ENCODE data around the gene DSEL. TPM values are rescaled to one million over a fixed set of nuclear protein-coding genes. Genes with fewer than 3 reads are reported as not detected.

Gene DSEL
- total and polyA plus RNA-seq, 2 experiments from 2014 or later, result 0.54 to 1.2 TPM

- Histone ChIP-seq H3K27ac (no peak overlapping the region), H3K36me3 (no peaks in the 10 kb centered on the region), H3K4me3 (no peak overlapping the region), H3K4me1 (ENCODE audit: low read depth) (no peaks in the 10 kb centered on the region), H3K9me3 (ENCODE audit: low read depth) (no peaks in the 10 kb centered on the region), H3K27me3 (no peaks in the 10 kb centered on the region)
- TF ChIP-seq CTCF (IDR thresholded peaks at IDR 0.05; ENCODE audit: low read depth, low read length), result no peak
- DNase-seq (ENCODE audit: low read depth in 1 of 2, low spot score in 1 of 2), result peak in 1 of 2 donors; percentile 15
Measured at GRCh38 chr18:67540559-67540958, 24.0 kb upstream of the DSEL start.

- Histone ChIP-seq H3K36me3 (no peaks in the 10 kb centered on the region), H3K27ac (no peak overlapping the region), H3K4me3 (no peak overlapping the region), H3K27me3 (no peaks in the 10 kb centered on the region), H3K9me3 (ENCODE audit: low read depth) (no peaks in the 10 kb centered on the region), H3K4me1 (ENCODE audit: low read depth) (no peaks in the 10 kb centered on the region)
- TF ChIP-seq CTCF (IDR thresholded peaks at IDR 0.05; ENCODE audit: low read depth, low read length), result no peak
- DNase-seq (ENCODE audit: low read depth in 1 of 2, low spot score in 1 of 2), result no peak
Measured at GRCh38 chr18:67531929-67532328, 15.4 kb upstream of the DSEL start.

GRCh38 chr18:67525328-67526099 is 9.0 kb upstream of the DSEL start:
- Histone ChIP-seq H3K9me3 (ENCODE audit: low read depth) (no peaks in the 10 kb centered on the region), H3K27me3 (no peaks in the 10 kb centered on the region), H3K27ac (no peak overlapping the region), H3K36me3 (no peaks in the 10 kb centered on the region), H3K4me3 (no peak overlapping the region), H3K4me1 (ENCODE audit: low read depth) (no peaks in the 10 kb centered on the region)
- peak; percentile 17 to 99 for DNase-seq (ENCODE audit: low read depth in 1 of 2, low spot score in 1 of 2)
- no peak for TF ChIP-seq CTCF (IDR thresholded peaks at IDR 0.05; ENCODE audit: low read depth, low read length)

- peak in 1 of 2 donors; percentile 93 for DNase-seq (ENCODE audit: low read depth in 1 of 2, low spot score in 1 of 2)
- TF ChIP-seq CTCF (IDR thresholded peaks at IDR 0.05; ENCODE audit: low read depth, low read length), result no peak
- no peaks in the 10 kb centered on the region for H3K9me3 ChIP-seq (ENCODE audit: low read depth)
- H3K4me3 ChIP-seq, result no peak overlapping the region
- no peaks in the 10 kb centered on the region for H3K27me3 ChIP-seq
- no peaks in the 10 kb centered on the region for H3K36me3 ChIP-seq
- H3K27ac ChIP-seq, result no peak overlapping the region
- H3K4me1 ChIP-seq (ENCODE audit: low read depth), result no peaks in the 10 kb centered on the region
Measured at GRCh38 chr18:67520351-67520921, 3.9 kb upstream of the DSEL start.

DNA sequence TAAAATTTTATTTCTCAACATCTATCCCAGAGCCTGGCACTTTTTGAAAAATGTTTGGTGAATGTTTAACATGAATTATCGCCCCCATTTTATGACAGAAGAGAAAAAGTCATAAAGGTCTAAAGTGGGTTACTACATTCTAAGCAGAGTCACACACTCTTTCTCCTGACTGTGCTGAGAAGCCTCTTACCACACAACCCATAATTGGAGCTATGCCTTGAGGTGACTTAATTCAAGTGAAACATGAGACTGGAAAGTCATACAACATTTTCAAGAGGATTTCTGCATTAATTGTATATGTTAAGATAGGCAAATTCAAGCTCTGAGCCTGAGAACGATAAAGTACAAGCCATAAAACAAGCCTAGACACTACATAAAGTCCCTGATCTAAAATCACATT is 3.1 kb upstream of the DSEL start:
- H3K4me3 ChIP-seq, result no peak overlapping the region
- no peak overlapping the region for H3K27ac ChIP-seq
- TF ChIP-seq CTCF (IDR thresholded peaks at IDR 0.05; ENCODE audit: low read depth, low read length), result no peak
- H3K4me1 ChIP-seq (ENCODE audit: low read depth), result no peaks in the 10 kb centered on the region
- no peaks in the 10 kb centered on the region for H3K27me3 ChIP-seq
- H3K9me3 ChIP-seq (ENCODE audit: low read depth), result no peaks in the 10 kb centered on the region
- peak in 1 of 2 donors; percentile 80 for DNase-seq (ENCODE audit: low read depth in 1 of 2, low spot score in 1 of 2)
- H3K36me3 ChIP-seq, result no peaks in the 10 kb centered on the region

Measured in cardiac muscle cell (in vitro differentiated cells and primary cell).